ENCODE measurements around the gene L3MBTL4. TPM values are rescaled to one million over a fixed set of nuclear protein-coding genes. Genes with fewer than 3 reads are reported as not detected.

The L3MBTL4 gene
- total and polyA plus RNA-seq, 11 donors: 0.27 to 3.3 (median 1.2) TPM

DNA sequence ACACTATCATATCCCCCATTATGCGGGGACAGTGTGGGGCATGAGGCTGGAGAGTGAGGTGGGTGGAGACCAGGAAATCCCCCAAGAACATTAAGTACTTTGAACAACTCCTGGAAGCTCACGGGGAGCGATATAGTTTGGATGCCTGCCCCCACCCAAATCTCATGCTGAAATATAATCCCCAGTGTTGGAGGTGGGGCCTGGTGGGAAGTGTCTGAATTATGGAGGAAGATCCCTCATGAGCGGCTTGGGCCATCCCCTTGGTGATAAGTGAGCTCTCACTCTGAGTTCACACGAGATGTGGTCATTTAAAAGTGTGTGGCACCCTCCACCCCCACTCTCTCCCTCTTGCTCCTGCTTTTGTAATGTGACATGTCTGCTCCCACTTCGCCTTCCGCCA, 422.3 kb downstream of the L3MBTL4 start:
- DNase-seq (no peak), ATAC-seq (no peak)
- Histone ChIP-seq H3K4me1 (no peaks in the 10 kb centered on the region), H3K4me3 (no peak overlapping the region), H3K9me3 (no peaks in the 10 kb centered on the region), H3K27ac (no peak overlapping the region), H3K27me3 (no peaks in the 10 kb centered on the region), H3K36me3 (no peaks in the 10 kb centered on the region)
- TF ChIP-seq POLR2A (IDR thresholded peaks at IDR 0.05): no peak
- TF ChIP-seq, protein P1, sequence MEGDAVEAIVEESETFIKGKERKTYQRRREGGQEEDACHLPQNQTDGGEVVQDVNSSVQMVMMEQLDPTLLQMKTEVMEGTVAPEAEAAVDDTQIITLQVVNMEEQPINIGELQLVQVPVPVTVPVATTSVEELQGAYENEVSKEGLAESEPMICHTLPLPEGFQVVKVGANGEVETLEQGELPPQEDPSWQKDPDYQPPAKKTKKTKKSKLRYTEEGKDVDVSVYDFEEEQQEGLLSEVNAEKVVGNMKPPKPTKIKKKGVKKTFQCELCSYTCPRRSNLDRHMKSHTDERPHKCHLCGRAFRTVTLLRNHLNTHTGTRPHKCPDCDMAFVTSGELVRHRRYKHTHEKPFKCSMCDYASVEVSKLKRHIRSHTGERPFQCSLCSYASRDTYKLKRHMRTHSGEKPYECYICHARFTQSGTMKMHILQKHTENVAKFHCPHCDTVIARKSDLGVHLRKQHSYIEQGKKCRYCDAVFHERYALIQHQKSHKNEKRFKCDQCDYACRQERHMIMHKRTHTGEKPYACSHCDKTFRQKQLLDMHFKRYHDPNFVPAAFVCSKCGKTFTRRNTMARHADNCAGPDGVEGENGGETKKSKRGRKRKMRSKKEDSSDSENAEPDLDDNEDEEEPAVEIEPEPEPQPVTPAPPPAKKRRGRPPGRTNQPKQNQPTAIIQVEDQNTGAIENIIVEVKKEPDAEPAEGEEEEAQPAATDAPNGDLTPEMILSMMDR (IDR thresholded peaks at IDR 0.05): no peak
- intact Hi-C loops (cut with DNase I): no loop called here
- WGBS, 4 donors: 92 to 96% (median 95%) methylated on average over 7 of the region's 7 CpGs

GRCh38 chr18:5987249-5987648, 427.5 kb downstream of the L3MBTL4 start:
- Histone ChIP-seq H3K27me3 (no peaks in the 10 kb centered on the region), H3K4me3 (no peak overlapping the region), H3K27ac (no peak overlapping the region), H3K9me3 (no peaks in the 10 kb centered on the region), H3K36me3 (no peaks in the 10 kb centered on the region), H3K4me1 (peaks cover 0 to 9% (median 0%) of the 10 kb centered on the region in 12 donors)
- ATAC-seq (no peak), DNase-seq (no peak)
- intact Hi-C loops (cut with DNase I): loop anchor here in 2 of 10 donors (10.0 kb wide), 3 partner anchors 68 to 148 kb away; no protein-coding TSS in a partner anchor
- WGBS, 4 donors: 75 to 80% (median 77%) methylated on average over 5 of the region's 5 CpGs
- TF ChIP-seq, protein P1 (IDR thresholded peaks at IDR 0.05): no peak
- TF ChIP-seq POLR2A (IDR thresholded peaks at IDR 0.05): no peak

DNA sequence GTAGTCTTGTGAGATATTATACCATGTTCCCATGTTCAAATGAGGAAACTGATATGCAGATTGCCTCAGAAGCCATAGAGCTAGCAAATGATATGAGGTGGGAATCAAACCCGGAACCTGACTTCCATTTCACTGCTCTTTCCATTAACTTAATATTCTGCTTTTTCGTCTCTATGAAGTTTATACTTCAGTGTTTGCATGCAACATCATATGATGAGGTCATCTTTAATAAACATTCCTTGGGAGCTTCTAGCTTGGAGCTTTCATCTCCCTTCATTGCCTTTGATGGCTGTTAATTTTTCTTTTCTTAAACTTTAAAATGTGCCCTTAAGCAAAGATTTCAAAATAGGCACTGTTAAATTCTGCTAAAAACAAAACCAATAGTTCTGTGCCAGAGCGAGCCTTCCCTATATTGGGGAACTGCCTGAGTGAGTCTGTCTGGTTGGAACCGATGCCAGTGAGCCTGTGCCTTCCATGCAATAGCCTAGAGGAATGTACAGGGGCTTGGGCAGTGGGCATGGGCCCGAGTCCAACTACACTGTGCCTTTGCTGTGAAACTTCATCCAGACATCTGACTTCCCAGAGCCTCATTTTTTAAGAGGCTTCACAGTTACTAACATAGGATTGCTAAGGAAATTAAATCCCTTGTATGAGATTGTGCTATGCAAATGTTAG, 428.3 kb downstream of the L3MBTL4 start:
- peaks cover 0 to 9% (median 0%) of the 10 kb centered on the region in 12 donors for H3K4me1 ChIP-seq
- no peak overlapping the region for H3K4me3 ChIP-seq
- ATAC-seq (no peak), DNase-seq (no peak)
- H3K27me3 ChIP-seq: no peaks in the 10 kb centered on the region
- intact Hi-C loops (cut with DNase I): loop anchor here in 2 of 10 donors (10.0 kb wide), 3 partner anchors 68 to 148 kb away; no protein-coding TSS in a partner anchor
- H3K27ac ChIP-seq: no peak overlapping the region
- H3K9me3 ChIP-seq: no peaks in the 10 kb centered on the region
- no peaks in the 10 kb centered on the region for H3K36me3 ChIP-seq
- no peak for TF ChIP-seq POLR2A (IDR thresholded peaks at IDR 0.05)
- TF ChIP-seq, protein P1 (IDR thresholded peaks at IDR 0.05): no peak
- 79 to 85% (median 79%) methylated on average over 5 of the region's 5 CpGs for WGBS, 4 donors

GRCh38 chr18:5984245-5984644, 430.5 kb downstream of the L3MBTL4 start:
- H3K4me3 ChIP-seq: no peak overlapping the region
- H3K27me3 ChIP-seq: no peaks in the 10 kb centered on the region
- intact Hi-C loops (cut with DNase I): loop anchor here in 5 of 10 donors (5.0 to 10.0 kb wide), 5 partner anchors 71 to 151 kb away; no protein-coding TSS in a partner anchor
- ATAC-seq (no peak), DNase-seq (no peak)
- H3K27ac ChIP-seq: no peak overlapping the region
- 71 to 86% (median 75%) methylated on average over 1 of the region's 1 CpG for WGBS, 4 donors
- no peak for TF ChIP-seq POLR2A (IDR thresholded peaks at IDR 0.05)
- TF ChIP-seq, protein P1 (IDR thresholded peaks at IDR 0.05): no peak
- H3K9me3 ChIP-seq: no peaks in the 10 kb centered on the region
- no peaks in the 10 kb centered on the region for H3K36me3 ChIP-seq
- peaks cover 0 to 9% (median 0%) of the 10 kb centered on the region in 12 donors for H3K4me1 ChIP-seq

Data from heart left ventricle (tissue), 16 donors.